Body of pancreas (tissue), 4 donors: ENCODE data around the gene ZNF181. TPM values are rescaled to one million over a fixed set of nuclear protein-coding genes. Genes with fewer than 3 reads are reported as not detected.

ENCODE experiments used
- ATAC-seq: fragments of 150-250 bp; one replicate; pipeline ENCODE4 v1.9.1; 2016
- DNase-seq, 4 donors: peaks; one replicate each; pipeline ENCODE4 v3.0.0-alpha.2; 2019
- H3K27ac ChIP-seq, 4 donors: fragments of 200-600 bp; sonication (generic); 1 replicate in 3 of 4; 2 replicates in 1 of 4; pipeline versions ENCODE4 v1.5.1 to v1.6.1; 2016 to 2019; ENCODE audit warnings: mild to moderate bottlenecking in 1 of 4, mixed read lengths in 1 of 4, moderate library complexity in 1 of 4
- H3K27me3 ChIP-seq, 2 donors: fragments of 200-600 bp; sonication (generic); one replicate each; pipeline ENCODE4 v1.6.0; 2016; ENCODE audit warnings: mild to moderate bottlenecking in 1 of 2
- H3K36me3 ChIP-seq, 2 donors: fragments of 200-600 bp; sonication (generic); replicated peaks in 1 of 2; 2 replicates each; pipeline ENCODE4 v1.5.1; 2016; ENCODE audit warnings: low read depth in 2 of 2; ENCODE audit not compliant: insufficient read depth in 1 of 2
- H3K4me1 ChIP-seq: fragments of 200-600 bp; sonication (generic); one replicate; pipeline ENCODE4 v1.6.0; 2016
- H3K4me3 ChIP-seq, 2 donors: fragments of 200-600 bp; sonication (generic); 1 replicate in 1 of 2; 2 replicates in 1 of 2; pipeline ENCODE4 v1.5.1; 2016 to 2019
- H3K9me3 ChIP-seq, 3 donors: fragments of 200-600 bp; sonication (generic); 1 replicate in 2 of 3; 2 replicates in 1 of 3; pipeline ENCODE4 v1.5.1; 2016
- CTCF ChIP-seq, 7 experiments: fragments of 450-650 bp in 4 of 7; fragments of 200-600 bp in 3 of 7; sonication (generic) in 3 of 7; IDR thresholded peaks; one replicate each; pipeline ENCODE4 v1.5.1; 2016 to 2019; ENCODE audit warnings: antibody characterized with exemption in 7 of 7
- POLR2A ChIP-seq, 3 donors: fragments of 450-650 bp; IDR thresholded peaks; one replicate each; pipeline ENCODE4 v1.6.1; 2016; ENCODE audit warnings: antibody characterized with exemption in 3 of 3, mild to moderate bottlenecking in 2 of 3
- WGBS, 2 donors: methylation state at CpG; one replicate each; pipeline ENCODE4 v1.1.5; 2017; 5-methylcytosine and 5-hydroxymethylcytosine counted together
- intact Hi-C: fragments of 100-400 bp; cut with DNase I; formaldehyde crosslinking; loops from one replicate; pipeline ENCODE4 v1.15.1; 2023
- total RNA-seq, 2 donors: library from RNA; depleted of rRNA; stranded (reverse); fragments of >200 nt; gene quantifications; one replicate each; pipeline ENCODE4 v1.1.0, GENCODE V29; 2016

ZNF181 gene
- total RNA-seq, 2 donors from 2014 or later = 11.9 to 38.6 TPM

GRCh38 chr19:34731019-34731829 lies 2.8 kb upstream of the ZNF181 start:
- Histone ChIP-seq H3K27me3 (no peaks in the 10 kb centered on the region), H3K4me3 (no peak overlapping the region), H3K9me3 (no peaks in the 10 kb centered on the region), H3K36me3 (peaks cover 0 to 5% of the 10 kb centered on the region in 2 donors), H3K4me1 (peaks cover 28% of the 10 kb centered on the region), H3K27ac (no peak overlapping the region)
- DNase-seq (peak; percentile 6 to 47 (median 27)), ATAC-seq (no peak)
- 67 to 78% methylated on average over 11 of the region's 11 CpGs for WGBS, 2 donors
- TF ChIP-seq CTCF (IDR thresholded peaks at IDR 0.05) (no peak), POLR2A (IDR thresholded peaks at IDR 0.05) (no peak)
- intact Hi-C loops = no loop called here

GRCh38 chr19:34731964-34732363 lies 2.1 kb upstream of the ZNF181 start:
- Histone ChIP-seq H3K9me3 (no peaks in the 10 kb centered on the region), H3K27me3 (no peaks in the 10 kb centered on the region), H3K4me3 (no peak overlapping the region), H3K27ac (no peak overlapping the region), H3K4me1 (peaks cover 35% of the 10 kb centered on the region), H3K36me3 (peaks cover 0 to 5% of the 10 kb centered on the region in 2 donors)
- 80 to 95% methylated on average over 5 to 6 of the region's 7 CpGs for WGBS, 2 donors
- no peak for TF ChIP-seq POLR2A (IDR thresholded peaks at IDR 0.05)
- no peak for TF ChIP-seq CTCF (IDR thresholded peaks at IDR 0.05)
- no peak for DNase-seq
- no peak for ATAC-seq
- intact Hi-C loops = no loop called here

GRCh38 chr19:34732612-34733211 lies 1.3 kb upstream of the ZNF181 start:
- Histone ChIP-seq H3K4me3 (peak overlapping the region; percentile 52 to 70), H3K27ac (peak overlapping the region; percentile 22 to 99 (median 98)), H3K4me1 (peaks cover 35% of the 10 kb centered on the region), H3K27me3 (no peaks in the 10 kb centered on the region), H3K36me3 (peaks cover 3 to 6% of the 10 kb centered on the region in 2 donors), H3K9me3 (peaks cover 0 to 4% (median 0%) of the 10 kb centered on the region in 3 donors)
- ATAC-seq = no peak
- no peak for TF ChIP-seq POLR2A (IDR thresholded peaks at IDR 0.05)
- TF ChIP-seq CTCF (IDR thresholded peaks at IDR 0.05) = no peak
- WGBS, 2 donors = 16 to 22% methylated on average over 9 to 15 of the region's 15 CpGs
- DNase-seq = peak; percentile 15 to 31 (median 20)
- intact Hi-C loops = no loop called here

DNA sequence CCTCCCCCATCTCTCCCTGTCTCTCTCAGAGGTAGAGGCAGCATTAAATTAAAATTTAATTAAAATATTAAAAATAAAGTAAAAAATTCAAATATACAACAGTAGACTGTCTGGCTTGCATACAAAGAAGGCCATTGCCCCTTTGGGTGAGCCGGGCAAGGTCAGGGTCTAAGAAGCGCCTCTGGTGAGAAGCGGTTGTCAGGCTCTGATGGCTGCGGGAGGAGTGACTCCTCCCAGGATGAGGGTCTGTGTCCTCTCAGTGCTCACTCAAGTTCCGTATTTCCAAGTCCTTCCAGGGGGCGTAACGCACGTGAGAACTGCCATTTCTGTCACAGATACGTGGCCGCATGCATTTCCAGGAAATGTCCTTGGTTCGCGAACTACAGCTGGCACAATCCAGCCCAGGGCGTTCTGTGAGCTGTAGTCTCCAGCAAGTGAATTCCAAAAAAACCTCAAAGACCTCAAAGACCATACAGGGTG lies 737 bp upstream of the ZNF181 start:
- H3K9me3 ChIP-seq = peaks cover 0 to 8% (median 0%) of the 10 kb centered on the region in 3 donors
- H3K36me3 ChIP-seq = peaks cover 5 to 11% of the 10 kb centered on the region in 2 donors
- H3K27ac ChIP-seq = peak overlapping the region; percentile 93 to 99 (median 98)
- DNase-seq = peak in 1 of 4 donors; percentile 85
- WGBS, 2 donors = 1% methylated on average over 13 of the region's 13 CpGs
- intact Hi-C loops = no loop called here
- H3K4me3 ChIP-seq = peak overlapping the region; percentile 52 to 70
- H3K4me1 ChIP-seq = peaks cover 35% of the 10 kb centered on the region
- no peaks in the 10 kb centered on the region for H3K27me3 ChIP-seq
- ATAC-seq = peak; percentile 39
- TF ChIP-seq POLR2A (IDR thresholded peaks at IDR 0.05) (no peak), CTCF (IDR thresholded peaks at IDR 0.05) (no peak)
